DOHH2 (cell line): ENCODE measurements around the gene NR2F1.

Source experiments
- H3F3A ChIP-seq: fragments of 200-600 bp; sonication (generic), shearing (Covaris generic); 2 replicates; pipeline ENCODE4 v1.6.0; 2016; ENCODE audit warnings: antibody characterized with exemption, mild to moderate bottlenecking; ENCODE audit not compliant: control insufficient read depth, insufficient read depth
- H3K27ac ChIP-seq: fragments of 200-600 bp; sonication (generic); 2 replicates; pipeline ENCODE4 v1.5.1; 2014; ENCODE audit warnings: low read depth, mild to moderate bottlenecking, low read length, moderate library complexity
- H3K27me3 ChIP-seq: fragments of 200-600 bp; sonication (generic); 2 replicates; pipeline ENCODE4 v1.6.1; 2014; ENCODE audit warnings: mild to moderate bottlenecking, low read length, mixed read lengths; ENCODE audit not compliant: control insufficient read depth
- H3K36me3 ChIP-seq: fragments of 200-600 bp; sonication (generic); 2 replicates; pipeline ENCODE4 v1.6.1; 2014; ENCODE audit warnings: mild to moderate bottlenecking, low read length, moderate library complexity, mixed read lengths; ENCODE audit not compliant: control insufficient read depth
- H3K4me1 ChIP-seq: fragments of 200-600 bp; sonication (generic); 2 replicates; pipeline ENCODE4 v1.6.1; 2014; ENCODE audit warnings: mild to moderate bottlenecking, low read length, mixed read lengths; ENCODE audit not compliant: control insufficient read depth
- H3K4me2 ChIP-seq: fragments of 200-600 bp; sonication (generic); 2 replicates; pipeline ENCODE4 v1.6.0; 2014; ENCODE audit warnings: mild to moderate bottlenecking, low read length, moderate library complexity
- H3K4me3 ChIP-seq: fragments of 200-600 bp; sonication (generic); 2 replicates; pipeline ENCODE4 v1.5.1; 2014; ENCODE audit warnings: mild to moderate bottlenecking, low read length, mixed read lengths
- H3K79me2 ChIP-seq: fragments of 200-600 bp; sonication (generic); 2 replicates; pipeline ENCODE4 v1.6.1; 2014; ENCODE audit warnings: mild to moderate bottlenecking, low read length, mixed read lengths; ENCODE audit not compliant: control insufficient read depth
- H3K9me2 ChIP-seq: fragments of 200-600 bp; sonication (generic); replicated peaks from 2 replicates; pipeline ENCODE4 v1.6.1; 2014; ENCODE audit warnings: mild to moderate bottlenecking, low read length, mixed read lengths; ENCODE audit not compliant: control insufficient read depth
- H3K9me3 ChIP-seq: fragments of 200-600 bp; sonication (generic); 2 replicates; pipeline ENCODE4 v1.6.1; 2014; ENCODE audit warnings: antibody characterized with exemption, low read length, mixed read lengths; ENCODE audit not compliant: control insufficient read depth, insufficient read depth
- H4K20me1 ChIP-seq: fragments of 200-600 bp; sonication (generic); 2 replicates; pipeline ENCODE4 v1.6.0; 2014; ENCODE audit warnings: low read depth, mild to moderate bottlenecking, antibody characterized with exemption, low read length, moderate library complexity; ENCODE audit not compliant: control insufficient read depth, insufficient read depth
- EZH2phosphoT487 ChIP-seq: fragments of 200-600 bp; sonication (generic); IDR thresholded peaks from 2 replicates; pipeline ENCODE4 v1.6.1; 2017; ENCODE audit warnings: borderline replicate concordance, mild to moderate bottlenecking, antibody characterized with exemption, low read length, moderate library complexity, mixed read lengths
- TF ChIP-seq, protein P1 (sequence below): fragments of 200-600 bp; sonication (generic); IDR thresholded peaks from one replicate; pipeline ENCODE4 v1.5.1; 2014; ENCODE audit warnings: antibody characterized with exemption, mild to moderate bottlenecking, low read depth, low read length; ENCODE audit not compliant: poor library complexity, severe bottlenecking

Gene NR2F1

DNA sequence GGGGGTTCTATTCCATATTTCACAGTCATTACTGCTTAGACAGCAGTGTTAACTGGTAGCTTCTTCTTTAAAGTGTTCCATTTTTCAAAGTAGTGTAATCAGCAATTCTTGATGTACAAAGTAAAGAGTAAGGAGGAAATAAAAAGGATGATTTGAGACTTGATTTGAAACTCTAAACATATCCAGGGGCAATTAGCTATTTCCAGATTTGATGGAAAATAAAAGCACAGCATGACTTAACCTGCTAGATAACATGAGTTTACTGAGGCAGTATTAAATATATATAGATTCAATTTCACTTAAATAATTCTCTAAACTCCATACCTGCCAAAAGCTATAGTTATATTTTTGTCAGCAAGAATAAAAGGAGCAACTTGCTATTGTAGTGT, 29.8 kb downstream of the NR2F1 start:
- no peaks in the 10 kb centered on the region for H3F3A ChIP-seq
- H3K27me3 ChIP-seq, result peaks cover 62% of the 10 kb centered on the region
- no peaks in the 10 kb centered on the region for H3K9me3 ChIP-seq
- H3K79me2 ChIP-seq, result no peaks in the 10 kb centered on the region
- H4K20me1 ChIP-seq, result no peaks in the 10 kb centered on the region
- TF ChIP-seq, protein P1, sequence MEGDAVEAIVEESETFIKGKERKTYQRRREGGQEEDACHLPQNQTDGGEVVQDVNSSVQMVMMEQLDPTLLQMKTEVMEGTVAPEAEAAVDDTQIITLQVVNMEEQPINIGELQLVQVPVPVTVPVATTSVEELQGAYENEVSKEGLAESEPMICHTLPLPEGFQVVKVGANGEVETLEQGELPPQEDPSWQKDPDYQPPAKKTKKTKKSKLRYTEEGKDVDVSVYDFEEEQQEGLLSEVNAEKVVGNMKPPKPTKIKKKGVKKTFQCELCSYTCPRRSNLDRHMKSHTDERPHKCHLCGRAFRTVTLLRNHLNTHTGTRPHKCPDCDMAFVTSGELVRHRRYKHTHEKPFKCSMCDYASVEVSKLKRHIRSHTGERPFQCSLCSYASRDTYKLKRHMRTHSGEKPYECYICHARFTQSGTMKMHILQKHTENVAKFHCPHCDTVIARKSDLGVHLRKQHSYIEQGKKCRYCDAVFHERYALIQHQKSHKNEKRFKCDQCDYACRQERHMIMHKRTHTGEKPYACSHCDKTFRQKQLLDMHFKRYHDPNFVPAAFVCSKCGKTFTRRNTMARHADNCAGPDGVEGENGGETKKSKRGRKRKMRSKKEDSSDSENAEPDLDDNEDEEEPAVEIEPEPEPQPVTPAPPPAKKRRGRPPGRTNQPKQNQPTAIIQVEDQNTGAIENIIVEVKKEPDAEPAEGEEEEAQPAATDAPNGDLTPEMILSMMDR, result no peak
- no peak for TF ChIP-seq EZH2phosphoT487
- no peaks in the 10 kb centered on the region for H3K4me1 ChIP-seq
- no peak overlapping the region for H3K27ac ChIP-seq
- no peaks in the 10 kb centered on the region for H3K9me2 ChIP-seq
- H3K36me3 ChIP-seq, result no peaks in the 10 kb centered on the region
- no peak overlapping the region for H3K4me3 ChIP-seq
- H3K4me2 ChIP-seq, result no peak overlapping the region

DNA sequence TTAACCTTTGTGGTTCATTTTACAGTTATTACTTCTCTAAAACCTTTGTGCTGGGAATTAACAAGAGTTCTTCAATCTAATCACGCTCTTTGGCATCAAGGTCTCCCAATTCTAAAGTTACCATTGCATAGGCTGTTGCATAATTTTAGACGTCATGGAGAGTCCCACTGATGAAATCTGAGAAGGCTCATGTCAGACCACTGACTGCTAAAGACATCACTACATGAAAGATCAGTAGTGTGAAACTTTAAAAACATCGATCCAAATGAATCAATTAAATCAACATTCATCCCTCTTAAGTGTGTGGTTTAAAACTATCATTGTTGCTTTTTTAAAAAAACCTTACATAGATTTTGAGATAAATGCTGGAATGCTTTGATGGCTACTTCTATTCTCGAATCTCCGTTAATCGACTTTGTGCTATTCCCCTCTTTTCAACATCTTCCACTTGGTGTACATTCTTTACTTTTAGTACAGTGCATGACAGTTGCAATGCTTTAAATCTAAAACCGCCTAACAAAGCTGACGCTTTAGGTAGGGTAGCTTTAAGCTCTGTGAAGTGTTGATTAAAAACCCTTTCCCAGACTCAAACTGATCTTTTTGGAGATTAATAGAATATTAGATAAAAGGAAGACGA, 33.6 kb downstream of the NR2F1 start:
- H3F3A ChIP-seq, result peaks cover under 1% of the 10 kb centered on the region; the same call in 1 of the 2 replicates
- TF ChIP-seq EZH2phosphoT487, result no peak
- TF ChIP-seq, protein P1, result no peak
- no peaks in the 10 kb centered on the region for H3K79me2 ChIP-seq
- H3K4me2 ChIP-seq, result no peak overlapping the region
- no peak overlapping the region for H3K27ac ChIP-seq
- no peaks in the 10 kb centered on the region for H4K20me1 ChIP-seq
- no peak overlapping the region for H3K4me3 ChIP-seq
- H3K4me1 ChIP-seq, result peaks cover 13% of the 10 kb centered on the region
- H3K9me3 ChIP-seq, result no peaks in the 10 kb centered on the region
- peaks cover 32% of the 10 kb centered on the region for H3K27me3 ChIP-seq
- no peaks in the 10 kb centered on the region for H3K9me2 ChIP-seq
- no peaks in the 10 kb centered on the region for H3K36me3 ChIP-seq

DNA sequence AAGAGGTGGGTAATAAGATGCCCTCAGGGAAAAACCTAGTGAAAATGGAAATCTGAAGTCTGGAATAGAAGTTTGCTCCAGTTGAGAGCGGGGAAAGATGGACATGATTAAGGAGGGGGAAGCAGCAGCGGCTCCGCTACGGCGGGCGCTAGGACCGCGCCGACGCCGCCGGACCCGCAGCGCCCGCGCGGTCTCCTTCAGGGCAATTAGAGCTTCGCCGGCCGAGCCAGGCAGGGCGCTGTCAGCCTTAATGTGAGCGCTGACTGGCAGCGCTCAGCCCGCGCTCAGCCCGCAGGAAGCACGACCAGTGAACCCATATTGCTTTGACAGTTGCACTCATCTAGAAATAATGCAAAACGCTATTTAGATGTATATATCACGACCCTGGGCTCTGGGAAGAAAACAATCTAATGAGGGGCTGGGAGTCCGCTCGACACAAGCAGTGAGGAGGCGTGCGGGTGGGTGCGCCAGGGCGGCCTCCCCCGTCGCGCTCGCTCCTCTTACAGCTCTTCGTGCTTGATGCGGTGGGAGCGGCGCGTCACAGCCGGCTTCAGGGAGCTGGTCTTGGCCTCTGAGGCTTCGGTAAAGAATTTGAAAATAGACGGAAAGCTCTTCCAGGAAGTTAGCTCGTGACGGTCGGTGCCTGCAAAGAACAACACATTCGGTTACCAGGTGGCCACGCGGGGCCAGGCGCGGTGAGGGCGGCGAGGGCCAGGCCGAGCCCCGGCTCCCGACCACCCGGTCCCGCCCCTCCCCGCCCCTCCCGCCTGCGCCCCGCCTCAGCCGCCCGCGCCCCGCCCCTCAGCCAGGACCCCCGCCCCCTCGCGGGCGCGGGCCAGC, 37.7 kb downstream of the NR2F1 start:
- Histone ChIP-seq H4K20me1 (no peaks in the 10 kb centered on the region), H3K27me3 (peaks cover 16% of the 10 kb centered on the region), H3K27ac (peak overlapping the region; percentile 26; the same call in 1 of the 2 replicates), H3K79me2 (no peaks in the 10 kb centered on the region), H3K4me1 (peaks cover 13% of the 10 kb centered on the region), H3K4me2 (peak overlapping the region; percentile 95), H3F3A (peaks cover 5% of the 10 kb centered on the region), H3K4me3 (peak overlapping the region; percentile 78), H3K9me3 (no peaks in the 10 kb centered on the region), H3K36me3 (no peaks in the 10 kb centered on the region), H3K9me2 (no peaks in the 10 kb centered on the region)
- TF ChIP-seq EZH2phosphoT487, result no peak
- TF ChIP-seq, protein P1, result peak; percentile 28
